Measurements from ENCODE around the gene SLC25A41. TPM values are rescaled to one million over a fixed set of nuclear protein-coding genes. Genes with fewer than 3 reads are reported as not detected.

SLC25A41 gene
- total RNA-seq, 1 experiment from 2014 or later: not detected

GRCh38 chr19:6381030-6381750, 52.4 kb downstream of the SLC25A41 start:
- TF ChIP-seq CTCF (IDR thresholded peaks at IDR 0.05; ENCODE audit: unreplicated experiment): no peak
- no peaks in the 10 kb centered on the region for H3K9me3 Mint-ChIP-seq (ENCODE audit: unreplicated experiment)
- H3K36me3 Mint-ChIP-seq (ENCODE audit: insufficient read depth, unreplicated experiment): peaks cover 76% of the 10 kb centered on the region
- no peaks in the 10 kb centered on the region for H3K4me1 Mint-ChIP-seq (ENCODE audit: insufficient read depth, unreplicated experiment)
- DNase-seq (ENCODE audit: unreplicated experiment): no peak
- intact Hi-C loops (cut with micrococcal nuclease): no loop called here
- CTCF ChIA-PET: interaction anchor here (0.7 kb wide), 2 partner anchors 275 to 413 kb away, joined by 3 to 4 read pairs; no protein-coding TSS in a partner anchor
- H3K27me3 Mint-ChIP-seq (ENCODE audit: insufficient read depth, unreplicated experiment): no peaks in the 10 kb centered on the region
- POLR2A ChIA-PET: interaction anchor here (0.7 kb wide), 1 partner anchor 12 kb away, joined by 4 read pairs; the partner anchor contains the start of gene GTF2F1
- H3K4me3 Mint-ChIP-seq (ENCODE audit: unreplicated experiment): no peak overlapping the region
- no peak overlapping the region for H3K27ac Mint-ChIP-seq (ENCODE audit: low read depth, unreplicated experiment)
- BruUV-seq (replicated peaks): no TSS peak

DNA sequence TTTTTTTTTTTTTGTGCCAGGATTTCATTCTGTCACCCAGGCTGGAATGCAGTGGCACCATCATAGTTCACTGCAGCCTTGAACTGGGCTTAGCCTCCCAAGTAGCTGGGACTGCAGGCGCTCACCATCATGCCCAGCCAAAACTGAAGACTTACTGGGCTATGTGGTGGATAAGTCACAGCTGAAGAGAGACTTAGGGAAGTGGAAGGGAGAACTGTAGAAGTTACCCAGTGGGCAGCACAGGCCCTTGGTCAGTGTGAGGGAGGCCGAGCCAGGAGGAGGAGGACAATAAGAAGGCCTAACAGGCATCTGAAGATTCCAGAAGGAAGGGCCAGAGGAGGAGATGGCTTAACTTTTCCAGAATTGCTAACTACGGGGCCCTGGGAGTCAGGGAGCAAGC, 53.8 kb downstream of the SLC25A41 start:
- intact Hi-C loops (cut with micrococcal nuclease): no loop called here
- Mint-ChIP-seq H3K36me3 (ENCODE audit: insufficient read depth, unreplicated experiment) (peaks cover 61% of the 10 kb centered on the region), H3K27ac (ENCODE audit: low read depth, unreplicated experiment) (no peak overlapping the region), H3K4me1 (ENCODE audit: insufficient read depth, unreplicated experiment) (no peaks in the 10 kb centered on the region), H3K4me3 (ENCODE audit: unreplicated experiment) (no peak overlapping the region), H3K27me3 (ENCODE audit: insufficient read depth, unreplicated experiment) (no peaks in the 10 kb centered on the region), H3K9me3 (ENCODE audit: unreplicated experiment) (no peaks in the 10 kb centered on the region)
- no peak for DNase-seq (ENCODE audit: unreplicated experiment)
- no peak for TF ChIP-seq CTCF (IDR thresholded peaks at IDR 0.05; ENCODE audit: unreplicated experiment)
- POLR2A ChIA-PET: no interaction called here
- CTCF ChIA-PET: no interaction called here
- BruUV-seq (replicated peaks): no TSS peak

DNA sequence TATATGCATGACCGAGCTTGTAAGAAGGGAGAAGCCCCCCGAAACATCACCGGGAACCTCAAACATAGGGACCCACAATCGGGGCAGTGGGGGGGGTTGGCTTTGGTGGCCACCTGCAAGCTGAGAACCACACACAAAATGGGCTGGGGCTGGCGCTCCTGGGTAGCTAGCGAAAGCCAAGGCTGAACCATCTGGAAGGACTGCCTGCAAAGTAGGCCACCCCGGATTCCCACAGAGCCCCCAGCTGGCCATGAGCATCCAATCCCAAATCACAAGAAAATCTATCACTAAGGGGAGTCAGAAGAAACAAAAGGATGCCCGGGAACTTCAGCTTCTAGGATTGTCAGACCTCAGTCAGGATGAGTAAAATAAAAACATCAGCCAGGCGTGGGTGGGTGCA, 55.1 kb downstream of the SLC25A41 start:
- H3K4me1 Mint-ChIP-seq (ENCODE audit: insufficient read depth, unreplicated experiment): peaks cover 5% of the 10 kb centered on the region
- H3K27ac Mint-ChIP-seq (ENCODE audit: low read depth, unreplicated experiment): no peak overlapping the region
- TF ChIP-seq CTCF (IDR thresholded peaks at IDR 0.05; ENCODE audit: unreplicated experiment): no peak
- no TSS peak for BruUV-seq (replicated peaks)
- ChIA-PET CTCF (interaction anchor here (0.5 to 0.9 kb wide), 2 partner anchors 23 to 160 kb away, joined by 3 read pairs; no protein-coding TSS in a partner anchor), POLR2A (interaction anchor here (0.6 kb wide), 1 partner anchor 487 kb away, joined by 4 read pairs; no protein-coding TSS in a partner anchor)
- intact Hi-C loops (cut with micrococcal nuclease): no loop called here
- H3K9me3 Mint-ChIP-seq (ENCODE audit: unreplicated experiment): no peaks in the 10 kb centered on the region
- H3K4me3 Mint-ChIP-seq (ENCODE audit: unreplicated experiment): no peak overlapping the region
- no peak for DNase-seq (ENCODE audit: unreplicated experiment)
- no peaks in the 10 kb centered on the region for H3K27me3 Mint-ChIP-seq (ENCODE audit: insufficient read depth, unreplicated experiment)
- H3K36me3 Mint-ChIP-seq (ENCODE audit: insufficient read depth, unreplicated experiment): peaks cover 53% of the 10 kb centered on the region

DNA sequence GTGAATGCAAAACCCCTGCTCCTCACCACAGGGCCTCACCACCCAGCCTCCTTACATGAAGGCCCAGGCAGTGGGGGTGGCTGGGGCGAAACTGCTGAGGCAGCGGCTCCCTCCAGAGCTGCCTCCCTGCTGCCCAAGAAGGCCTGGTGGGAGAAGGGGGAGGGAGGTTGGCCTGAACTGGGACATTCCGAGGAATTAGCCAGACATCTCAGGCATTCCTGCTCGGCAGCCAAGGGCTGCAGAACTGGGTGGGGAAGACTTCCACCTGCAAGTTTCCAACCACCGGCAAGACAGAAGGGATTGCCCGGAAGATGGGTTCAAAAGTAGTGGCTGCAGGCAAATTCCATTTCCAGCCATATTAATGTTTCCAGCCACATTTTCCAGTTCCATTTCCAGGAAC, 55.5 kb downstream of the SLC25A41 start:
- intact Hi-C loops (cut with micrococcal nuclease): no loop called here
- Mint-ChIP-seq H3K36me3 (ENCODE audit: insufficient read depth, unreplicated experiment) (peaks cover 51% of the 10 kb centered on the region), H3K27ac (ENCODE audit: low read depth, unreplicated experiment) (no peak overlapping the region), H3K9me3 (ENCODE audit: unreplicated experiment) (no peaks in the 10 kb centered on the region), H3K4me3 (ENCODE audit: unreplicated experiment) (no peak overlapping the region), H3K27me3 (ENCODE audit: insufficient read depth, unreplicated experiment) (no peaks in the 10 kb centered on the region), H3K4me1 (ENCODE audit: insufficient read depth, unreplicated experiment) (peaks cover 6% of the 10 kb centered on the region)
- BruUV-seq (replicated peaks): no TSS peak
- TF ChIP-seq CTCF (IDR thresholded peaks at IDR 0.05; ENCODE audit: unreplicated experiment): no peak
- ChIA-PET CTCF (interaction anchor here (0.9 kb wide), 1 partner anchor 159 kb away, joined by 3 read pairs; no protein-coding TSS in a partner anchor), POLR2A (interaction anchor here (0.6 kb wide), 2 partner anchors 33 to 487 kb away, joined by 3 to 4 read pairs; no protein-coding TSS in a partner anchor)
- no peak for DNase-seq (ENCODE audit: unreplicated experiment)

All from MCF 10A (cell line).